ENCODE results near the gene PPP4R3C.
"Not testable (repeated sequence)": the region's sequence is repeated elsewhere in the genome, so short reads cannot be mapped to it uniquely, and the experiment has no call there.

Gene PPP4R3C

DNA sequence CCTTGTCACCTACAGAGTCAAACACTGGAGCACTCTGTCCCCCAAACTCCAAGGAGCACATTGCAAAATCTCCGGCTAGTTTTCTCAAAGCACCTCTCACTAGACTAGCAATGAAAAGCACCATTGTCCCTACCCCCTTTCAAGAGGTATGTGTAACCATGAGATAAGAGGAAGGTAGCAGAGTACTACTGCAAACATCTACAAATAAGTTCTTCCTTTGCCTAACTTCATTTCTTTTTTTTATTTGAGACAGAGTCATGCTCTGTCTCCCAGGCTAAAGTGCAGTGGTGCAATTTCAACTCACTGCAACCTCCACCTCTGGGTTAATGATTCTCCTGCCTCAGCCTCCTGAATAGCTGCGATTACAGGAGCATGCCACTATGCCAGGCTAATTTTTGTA, 17.7 kb downstream of the PPP4R3C start:
- TF ChIP-seq, protein P1, sequence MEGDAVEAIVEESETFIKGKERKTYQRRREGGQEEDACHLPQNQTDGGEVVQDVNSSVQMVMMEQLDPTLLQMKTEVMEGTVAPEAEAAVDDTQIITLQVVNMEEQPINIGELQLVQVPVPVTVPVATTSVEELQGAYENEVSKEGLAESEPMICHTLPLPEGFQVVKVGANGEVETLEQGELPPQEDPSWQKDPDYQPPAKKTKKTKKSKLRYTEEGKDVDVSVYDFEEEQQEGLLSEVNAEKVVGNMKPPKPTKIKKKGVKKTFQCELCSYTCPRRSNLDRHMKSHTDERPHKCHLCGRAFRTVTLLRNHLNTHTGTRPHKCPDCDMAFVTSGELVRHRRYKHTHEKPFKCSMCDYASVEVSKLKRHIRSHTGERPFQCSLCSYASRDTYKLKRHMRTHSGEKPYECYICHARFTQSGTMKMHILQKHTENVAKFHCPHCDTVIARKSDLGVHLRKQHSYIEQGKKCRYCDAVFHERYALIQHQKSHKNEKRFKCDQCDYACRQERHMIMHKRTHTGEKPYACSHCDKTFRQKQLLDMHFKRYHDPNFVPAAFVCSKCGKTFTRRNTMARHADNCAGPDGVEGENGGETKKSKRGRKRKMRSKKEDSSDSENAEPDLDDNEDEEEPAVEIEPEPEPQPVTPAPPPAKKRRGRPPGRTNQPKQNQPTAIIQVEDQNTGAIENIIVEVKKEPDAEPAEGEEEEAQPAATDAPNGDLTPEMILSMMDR (IDR thresholded peaks at IDR 0.05; ENCODE audit: insufficient read depth, low read depth, low read length, missing control alignments): no peak
- H3K4me3 ChIP-seq (ENCODE audit: low read depth, low read length): no peak overlapping the region
- DNase-seq (ENCODE audit: low read depth): no peak

- H3K4me3 ChIP-seq (ENCODE audit: low read depth, low read length): no peak overlapping the region
- DNase-seq (ENCODE audit: low read depth): no peak
- TF ChIP-seq, protein P1 (IDR thresholded peaks at IDR 0.05; ENCODE audit: insufficient read depth, low read depth, low read length, missing control alignments): no peak
Observed at GRCh38 chrX:27444093-27444908, 18.8 kb downstream of the PPP4R3C start.

- not testable (repeated sequence) for DNase-seq (ENCODE audit: low read depth)
Observed at GRCh38 chrX:27442392-27442791, 20.7 kb downstream of the PPP4R3C start.

DNA sequence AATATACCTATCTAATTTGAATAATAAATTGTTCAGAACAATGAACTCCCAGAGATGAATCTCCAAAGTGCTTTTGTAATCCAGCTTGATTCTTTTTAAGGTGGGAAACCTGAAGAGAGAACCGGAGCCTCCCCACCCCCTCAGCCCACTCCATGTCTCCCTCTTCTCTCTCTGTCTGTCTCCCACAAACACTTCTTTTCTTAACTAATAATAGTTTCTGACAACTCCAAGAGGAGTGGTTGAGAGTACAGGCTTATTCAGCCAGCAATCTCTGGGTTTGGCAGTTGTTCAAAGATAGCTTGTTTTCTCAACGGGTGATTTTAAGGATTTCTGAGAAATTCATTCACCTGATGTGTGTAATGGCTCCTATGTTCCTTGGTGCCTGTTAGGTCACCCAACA, 23.4 kb downstream of the PPP4R3C start:
- TF ChIP-seq, protein P1 (IDR thresholded peaks at IDR 0.05; ENCODE audit: insufficient read depth, low read depth, low read length, missing control alignments): no peak
- H3K4me3 ChIP-seq (ENCODE audit: low read depth, low read length): no peak overlapping the region
- no peak for DNase-seq (ENCODE audit: low read depth)

More at GRCh38 chrX:27442392-27442791, 20.7 kb downstream of the PPP4R3C start:
- H3K4me3 ChIP-seq (ENCODE audit: low read depth, low read length): not testable (repeated sequence)

- H3K4me3 ChIP-seq (ENCODE audit: low read depth, low read length): no peak overlapping the region
- TF ChIP-seq, protein P1 (IDR thresholded peaks at IDR 0.05; ENCODE audit: insufficient read depth, low read depth, low read length, missing control alignments): no peak
- no peak for DNase-seq (ENCODE audit: low read depth)
Observed at GRCh38 chrX:27438937-27439336, 24.2 kb downstream of the PPP4R3C start.

DNA sequence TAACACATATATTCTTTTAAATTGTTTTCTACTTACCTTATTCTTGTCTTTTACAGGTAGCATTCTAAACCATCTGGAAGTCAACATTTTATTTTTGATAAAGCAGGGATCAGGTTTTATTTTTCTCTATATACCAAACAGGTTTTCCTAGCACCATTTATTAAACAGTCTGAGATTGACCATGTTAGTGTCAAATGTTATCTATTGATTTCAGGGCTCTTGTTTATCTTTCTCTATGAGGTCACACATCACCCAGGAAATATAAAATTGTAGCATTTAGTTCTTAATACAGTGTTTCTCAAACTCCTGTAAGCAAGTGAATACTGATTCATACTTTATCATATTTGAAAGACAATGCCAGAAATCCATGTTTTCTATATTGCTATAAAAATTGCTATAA, 28.1 kb downstream of the PPP4R3C start:
- DNase-seq (ENCODE audit: low read depth): no peak
- TF ChIP-seq, protein P1 (IDR thresholded peaks at IDR 0.05; ENCODE audit: insufficient read depth, low read depth, low read length, missing control alignments): no peak
- H3K4me3 ChIP-seq (ENCODE audit: low read depth, low read length): no peak overlapping the region

Measured in GM12865 (cell line).